Stromal cell of bone marrow (primary cell): ENCODE measurements around the gene ADAMTS15.

Experiments
- DNase-seq: peaks from one replicate; pipeline ENCODE4 v3.0.0-alpha.2; 2012; ENCODE audit warnings: low read depth

Gene ADAMTS15

GRCh38 chr11:130448416-130449309 lies at the start of gene ADAMTS15:
ADAMTS15 (plus strand) TSS chr11:130448645; CDS start chr11:130448974, 329 bp downstream.
- DNase-seq: peak; percentile 68

GRCh38 chr11:130399196-130399595 lies 49.2 kb upstream of the ADAMTS15 start:
- DNase-seq: no peak

GRCh38 chr11:130400781-130401483 lies 47.5 kb upstream of the ADAMTS15 start:
- peak; percentile 73 for DNase-seq

GRCh38 chr11:130402570-130402969 lies 45.9 kb upstream of the ADAMTS15 start:
- no peak for DNase-seq

GRCh38 chr11:130403271-130403804 lies 45.1 kb upstream of the ADAMTS15 start:
- peak; percentile 57 for DNase-seq

GRCh38 chr11:130403967-130404366 lies 44.5 kb upstream of the ADAMTS15 start:
- DNase-seq: no peak

GRCh38 chr11:130404727-130405126 lies 43.7 kb upstream of the ADAMTS15 start:
- DNase-seq: no peak

GRCh38 chr11:130405428-130405827 lies 43.0 kb upstream of the ADAMTS15 start:
- DNase-seq: no peak

GRCh38 chr11:130407978-130408377 lies 40.5 kb upstream of the ADAMTS15 start:
- peak; percentile 89 for DNase-seq

GRCh38 chr11:130408401-130408890 lies 40.0 kb upstream of the ADAMTS15 start:
- no peak for DNase-seq

- no peak for DNase-seq
These were observed 39.5 kb upstream of the ADAMTS15 start for GRCh38 chr11:130408901-130409300.

- DNase-seq: no peak
These were observed 38.7 kb upstream of the ADAMTS15 start for GRCh38 chr11:130409594-130410388.

GRCh38 chr11:130411223-130411622 lies 37.2 kb upstream of the ADAMTS15 start:
- DNase-seq: no peak

GRCh38 chr11:130413405-130414106 lies 34.9 kb upstream of the ADAMTS15 start:
- peak; percentile 94 for DNase-seq

- DNase-seq: no peak
These were observed 34.1 kb upstream of the ADAMTS15 start for GRCh38 chr11:130414107-130415080.

GRCh38 chr11:130415731-130416529 lies 32.5 kb upstream of the ADAMTS15 start:
- no peak for DNase-seq

GRCh38 chr11:130416530-130416882 lies 31.9 kb upstream of the ADAMTS15 start:
- DNase-seq: no peak

- DNase-seq: no peak
These were observed 31.5 kb upstream of the ADAMTS15 start for GRCh38 chr11:130416906-130417305.

- DNase-seq: no peak
These were observed 30.2 kb upstream of the ADAMTS15 start for GRCh38 chr11:130418210-130418609.
